HEK293 (cell line): ENCODE results near the gene KIF27.

Experiments used
- CTCF ChIA-PET: fragments of 350-600 bp; formaldehyde crosslinking; extraction: SDS; loops from one replicate; lab custom pipeline; 2021; ENCODE audit warnings: antibody characterized with exemption; lab: Yijun Ruan, JAX
- POLR2A ChIA-PET: fragments of 300-600 bp; formaldehyde crosslinking; extraction: SDS; loops from one replicate; lab custom pipeline; 2020; ENCODE audit warnings: antibody characterized with exemption, inconsistent platforms; lab: Yijun Ruan, JAX
- H3K27ac ChIP-seq: fragments of 200-500 bp; sonication (Bioruptor generic); 2 replicates; pipeline ENCODE4 v1.5.1; 2014; ENCODE audit warnings: low read depth, low read length, control low read depth, inconsistent platforms; ENCODE audit errors: extremely low read depth
- H3K36me3 ChIP-seq, 2 experiments: fragments of 200-500 bp in 1 of 2; sonication (Bioruptor generic) in 1 of 2; 1 replicate in 1 of 2; 2 replicates in 1 of 2; pipeline ENCODE4 v1.5.1; 2014 to 2017; ENCODE audit warnings: inconsistent platforms in 2 of 2, low read length in 2 of 2; ENCODE audit not compliant: control insufficient read depth in 2 of 2, insufficient read depth in 1 of 2
- H3K4me1 ChIP-seq: fragments of 200-500 bp; sonication (Bioruptor generic); 2 replicates; pipeline ENCODE4 v1.5.1; 2014; ENCODE audit warnings: mild to moderate bottlenecking, low read length, inconsistent platforms; ENCODE audit not compliant: control insufficient read depth, insufficient read depth
- H3K4me3 ChIP-seq: 2 replicates; pipeline ENCODE4 v1.5.1; 2011; ENCODE audit warnings: low read depth, mild to moderate bottlenecking, control low read depth, low read length, moderate library complexity
- H3K9me3 ChIP-seq: fragments of 200-500 bp; sonication (Bioruptor generic); 2 replicates; pipeline ENCODE4 v1.5.1; 2014; ENCODE audit warnings: low read depth, low read length, inconsistent platforms; ENCODE audit not compliant: control insufficient read depth, insufficient read depth
- EGR2 ChIP-seq: fragments of 450-650 bp; formaldehyde crosslinking; IDR thresholded peaks from 2 replicates; pipeline ENCODE4 v1.5.1; 2016; ENCODE audit warnings: low read depth, missing biosample characterization, missing genetic modification characterization
- SP7 ChIP-seq: fragments of 450-650 bp; formaldehyde crosslinking; IDR thresholded peaks from 2 replicates; pipeline ENCODE4 v1.5.1; 2016; ENCODE audit warnings: missing biosample characterization, missing genetic modification characterization
- ZBTB7A ChIP-seq: fragments of 450-650 bp; formaldehyde crosslinking; IDR thresholded peaks from 2 replicates; pipeline ENCODE4 v1.5.1; 2016; ENCODE audit warnings: low read depth, missing biosample characterization, missing genetic modification characterization
- ZNF140 ChIP-seq: fragments of 450-650 bp; formaldehyde crosslinking; IDR thresholded peaks from 2 replicates; pipeline ENCODE4 v1.5.1; 2016; ENCODE audit warnings: missing biosample characterization, missing genetic modification characterization
- ZNF169 ChIP-seq: fragments of 450-650 bp; formaldehyde crosslinking; IDR thresholded peaks from 2 replicates; pipeline ENCODE4 v1.5.1; 2016; ENCODE audit warnings: missing biosample characterization, missing genetic modification characterization
- ZNF19 ChIP-seq: fragments of 450-650 bp; formaldehyde crosslinking; IDR thresholded peaks from 2 replicates; pipeline ENCODE4; 2016; ENCODE audit warnings: missing biosample characterization, missing genetic modification characterization, low read depth
- ZNF248 ChIP-seq: fragments of 450-650 bp; formaldehyde crosslinking; IDR thresholded peaks from 2 replicates; pipeline ENCODE4 v1.5.1; 2017; ENCODE audit warnings: missing biosample characterization, missing genetic modification characterization
- ZNF510 ChIP-seq: fragments of 450-650 bp; formaldehyde crosslinking; IDR thresholded peaks from 2 replicates; pipeline ENCODE4 v1.5.1; 2018; ENCODE audit warnings: mild to moderate bottlenecking, missing genetic modification characterization, missing biosample characterization; ENCODE audit not compliant: insufficient replicate concordance
- ZNF530 ChIP-seq: fragments of 450-650 bp; formaldehyde crosslinking; IDR thresholded peaks from 2 replicates; pipeline ENCODE4 v1.5.1; 2016; ENCODE audit warnings: low read depth, missing biosample characterization, missing genetic modification characterization
- ZNF624 ChIP-seq: fragments of 450-650 bp; formaldehyde crosslinking; IDR thresholded peaks from 2 replicates; pipeline ENCODE4 v1.5.1; 2017; ENCODE audit warnings: missing biosample characterization, missing genetic modification characterization
- ZNF670 ChIP-seq: fragments of 450-650 bp; formaldehyde crosslinking; IDR thresholded peaks from 2 replicates; pipeline ENCODE4 v1.5.1; 2016; ENCODE audit warnings: missing biosample characterization, missing genetic modification characterization, low read depth
- TF ChIP-seq, protein P1 (sequence below): fragments of 450-650 bp; formaldehyde crosslinking; IDR thresholded peaks from 2 replicates; pipeline ENCODE4 v1.5.1; 2017; ENCODE audit warnings: missing biosample characterization, missing genetic modification characterization
- TF ChIP-seq, protein P2 (sequence below): fragments of 450-650 bp; formaldehyde crosslinking; IDR thresholded peaks from 2 replicates; pipeline ENCODE4 v1.5.0; 2017; ENCODE audit warnings: missing biosample characterization, missing genetic modification characterization, borderline replicate concordance
- TF ChIP-seq, protein P3 (sequence below): fragments of 450-650 bp; formaldehyde crosslinking; IDR thresholded peaks from 2 replicates; pipeline ENCODE4 v1.5.1; 2017; ENCODE audit warnings: missing biosample characterization, missing genetic modification characterization
- TF ChIP-seq, protein P4 (sequence below): fragments of 450-650 bp; formaldehyde crosslinking; IDR thresholded peaks from 2 replicates; pipeline ENCODE4 v1.5.1; 2016; ENCODE audit warnings: missing biosample characterization, missing genetic modification characterization

KIF27 gene

DNA sequence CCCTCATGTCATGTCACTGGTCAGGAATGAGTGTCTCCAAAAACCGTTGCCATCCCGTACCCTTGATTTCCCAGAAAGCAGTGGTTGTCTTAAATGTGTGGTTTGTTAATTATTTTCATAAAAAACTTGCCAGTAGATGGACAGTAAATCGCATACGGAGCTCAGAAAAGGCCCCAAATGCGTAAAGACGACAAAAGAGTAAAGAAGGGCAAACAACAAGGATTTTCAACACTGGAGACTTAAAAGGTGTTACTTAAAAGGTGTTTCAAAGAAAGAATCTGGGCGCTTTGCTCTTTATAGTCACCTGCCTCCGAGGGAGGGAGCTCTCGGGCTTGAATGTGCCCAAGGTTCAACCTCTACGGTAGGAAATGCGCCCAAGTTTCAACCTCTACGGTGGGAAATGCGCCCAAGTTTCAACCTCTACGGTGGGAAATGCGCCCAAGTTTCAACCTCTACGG lies 734 bp downstream of the KIF27 start:
- H3K9me3 ChIP-seq, result no peaks in the 10 kb centered on the region
- TF ChIP-seq ZNF510 (tag by site-specific recombination) (no peak), EGR2 (tag by site-specific recombination) (no peak), ZNF248 (no peak), ZNF624 (no peak), ZNF530 (no peak), ZBTB7A (tag by site-specific recombination) (no peak), ZNF670 (no peak)
- TF ChIP-seq, protein P1, sequence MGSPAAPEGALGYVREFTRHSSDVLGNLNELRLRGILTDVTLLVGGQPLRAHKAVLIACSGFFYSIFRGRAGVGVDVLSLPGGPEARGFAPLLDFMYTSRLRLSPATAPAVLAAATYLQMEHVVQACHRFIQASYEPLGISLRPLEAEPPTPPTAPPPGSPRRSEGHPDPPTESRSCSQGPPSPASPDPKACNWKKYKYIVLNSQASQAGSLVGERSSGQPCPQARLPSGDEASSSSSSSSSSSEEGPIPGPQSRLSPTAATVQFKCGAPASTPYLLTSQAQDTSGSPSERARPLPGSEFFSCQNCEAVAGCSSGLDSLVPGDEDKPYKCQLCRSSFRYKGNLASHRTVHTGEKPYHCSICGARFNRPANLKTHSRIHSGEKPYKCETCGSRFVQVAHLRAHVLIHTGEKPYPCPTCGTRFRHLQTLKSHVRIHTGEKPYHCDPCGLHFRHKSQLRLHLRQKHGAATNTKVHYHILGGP (tag by site-specific recombination), result no peak
- TF ChIP-seq, protein P2, sequence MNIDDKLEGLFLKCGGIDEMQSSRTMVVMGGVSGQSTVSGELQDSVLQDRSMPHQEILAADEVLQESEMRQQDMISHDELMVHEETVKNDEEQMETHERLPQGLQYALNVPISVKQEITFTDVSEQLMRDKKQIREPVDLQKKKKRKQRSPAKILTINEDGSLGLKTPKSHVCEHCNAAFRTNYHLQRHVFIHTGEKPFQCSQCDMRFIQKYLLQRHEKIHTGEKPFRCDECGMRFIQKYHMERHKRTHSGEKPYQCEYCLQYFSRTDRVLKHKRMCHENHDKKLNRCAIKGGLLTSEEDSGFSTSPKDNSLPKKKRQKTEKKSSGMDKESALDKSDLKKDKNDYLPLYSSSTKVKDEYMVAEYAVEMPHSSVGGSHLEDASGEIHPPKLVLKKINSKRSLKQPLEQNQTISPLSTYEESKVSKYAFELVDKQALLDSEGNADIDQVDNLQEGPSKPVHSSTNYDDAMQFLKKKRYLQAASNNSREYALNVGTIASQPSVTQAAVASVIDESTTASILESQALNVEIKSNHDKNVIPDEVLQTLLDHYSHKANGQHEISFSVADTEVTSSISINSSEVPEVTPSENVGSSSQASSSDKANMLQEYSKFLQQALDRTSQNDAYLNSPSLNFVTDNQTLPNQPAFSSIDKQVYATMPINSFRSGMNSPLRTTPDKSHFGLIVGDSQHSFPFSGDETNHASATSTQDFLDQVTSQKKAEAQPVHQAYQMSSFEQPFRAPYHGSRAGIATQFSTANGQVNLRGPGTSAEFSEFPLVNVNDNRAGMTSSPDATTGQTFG (tag by site-specific recombination), result no peak
- TF ChIP-seq, protein P3, sequence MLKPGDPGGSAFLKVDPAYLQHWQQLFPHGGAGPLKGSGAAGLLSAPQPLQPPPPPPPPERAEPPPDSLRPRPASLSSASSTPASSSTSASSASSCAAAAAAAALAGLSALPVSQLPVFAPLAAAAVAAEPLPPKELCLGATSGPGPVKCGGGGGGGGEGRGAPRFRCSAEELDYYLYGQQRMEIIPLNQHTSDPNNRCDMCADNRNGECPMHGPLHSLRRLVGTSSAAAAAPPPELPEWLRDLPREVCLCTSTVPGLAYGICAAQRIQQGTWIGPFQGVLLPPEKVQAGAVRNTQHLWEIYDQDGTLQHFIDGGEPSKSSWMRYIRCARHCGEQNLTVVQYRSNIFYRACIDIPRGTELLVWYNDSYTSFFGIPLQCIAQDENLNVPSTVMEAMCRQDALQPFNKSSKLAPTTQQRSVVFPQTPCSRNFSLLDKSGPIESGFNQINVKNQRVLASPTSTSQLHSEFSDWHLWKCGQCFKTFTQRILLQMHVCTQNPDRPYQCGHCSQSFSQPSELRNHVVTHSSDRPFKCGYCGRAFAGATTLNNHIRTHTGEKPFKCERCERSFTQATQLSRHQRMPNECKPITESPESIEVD, result no peak

DNA sequence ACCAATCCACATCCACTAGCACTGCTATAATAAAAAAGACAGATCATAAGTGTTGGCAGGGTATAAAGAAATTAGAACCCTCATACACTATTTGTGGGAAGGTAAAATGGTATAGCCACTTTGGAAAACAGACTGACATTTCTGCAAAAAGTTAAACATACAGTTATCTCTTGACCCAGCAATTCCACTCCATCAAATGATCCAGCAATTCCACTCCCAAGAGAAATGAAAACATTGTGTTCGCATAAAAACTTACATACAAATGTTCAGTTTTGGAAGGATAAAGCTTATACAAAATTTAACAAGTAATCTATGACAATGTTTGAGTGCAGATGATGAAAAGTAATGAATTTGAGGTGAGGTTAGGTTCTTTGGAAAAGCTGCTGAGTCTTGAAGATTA lies 2.1 kb downstream of the KIF27 start:
- Histone ChIP-seq H3K27ac (no peak overlapping the region), H3K4me1 (peaks cover 2% of the 10 kb centered on the region; the same call in 1 of the 2 replicates), H3K36me3 (peaks cover 0 to 5% of the 10 kb centered on the region in 2 experiments; a peak in 2 of 3 replicates), H3K9me3 (no peaks in the 10 kb centered on the region), H3K4me3 (no peak overlapping the region)
- POLR2A ChIA-PET, result interaction anchor here (0.7 kb wide), 1 partner anchor 287 kb away, joined by 3 read pairs; no protein-coding TSS in a partner anchor
- TF ChIP-seq ZNF169 (tag by site-specific recombination), result no peak
- TF ChIP-seq, protein P4, sequence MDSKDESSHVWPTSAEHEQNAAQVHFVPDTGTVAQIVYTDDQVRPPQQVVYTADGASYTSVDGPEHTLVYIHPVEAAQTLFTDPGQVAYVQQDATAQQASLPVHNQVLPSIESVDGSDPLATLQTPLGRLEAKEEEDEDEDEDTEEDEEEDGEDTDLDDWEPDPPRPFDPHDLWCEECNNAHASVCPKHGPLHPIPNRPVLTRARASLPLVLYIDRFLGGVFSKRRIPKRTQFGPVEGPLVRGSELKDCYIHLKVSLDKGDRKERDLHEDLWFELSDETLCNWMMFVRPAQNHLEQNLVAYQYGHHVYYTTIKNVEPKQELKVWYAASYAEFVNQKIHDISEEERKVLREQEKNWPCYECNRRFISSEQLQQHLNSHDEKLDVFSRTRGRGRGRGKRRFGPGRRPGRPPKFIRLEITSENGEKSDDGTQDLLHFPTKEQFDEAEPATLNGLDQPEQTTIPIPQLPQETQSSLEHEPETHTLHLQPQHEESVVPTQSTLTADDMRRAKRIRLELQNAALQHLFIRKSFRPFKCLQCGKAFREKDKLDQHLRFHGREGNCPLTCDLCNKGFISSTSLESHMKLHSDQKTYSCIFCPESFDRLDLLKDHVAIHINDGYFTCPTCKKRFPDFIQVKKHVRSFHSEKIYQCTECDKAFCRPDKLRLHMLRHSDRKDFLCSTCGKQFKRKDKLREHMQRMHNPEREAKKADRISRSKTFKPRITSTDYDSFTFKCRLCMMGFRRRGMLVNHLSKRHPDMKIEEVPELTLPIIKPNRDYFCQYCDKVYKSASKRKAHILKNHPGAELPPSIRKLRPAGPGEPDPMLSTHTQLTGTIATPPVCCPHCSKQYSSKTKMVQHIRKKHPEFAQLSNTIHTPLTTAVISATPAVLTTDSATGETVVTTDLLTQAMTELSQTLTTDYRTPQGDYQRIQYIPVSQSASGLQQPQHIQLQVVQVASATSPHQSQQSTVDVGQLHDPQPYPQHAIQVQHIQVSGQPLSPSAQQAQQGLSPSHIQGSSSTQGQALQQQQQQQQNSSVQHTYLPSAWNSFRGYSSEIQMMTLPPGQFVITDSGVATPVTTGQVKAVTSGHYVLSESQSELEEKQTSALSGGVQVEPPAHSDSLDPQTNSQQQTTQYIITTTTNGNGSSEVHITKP (tag by site-specific recombination), result 0 out of 2 replicates have a peak, but pooled peaks have one; percentile 21
- no peak for TF ChIP-seq SP7 (tag by site-specific recombination)
- TF ChIP-seq ZNF140 (tag by site-specific recombination), result peak; percentile 100
- no peak for TF ChIP-seq ZNF19 (tag by site-specific recombination)
- CTCF ChIA-PET, result interaction anchor here (0.7 kb wide), 1 partner anchor 11 kb away, joined by 5 read pairs; no protein-coding TSS in a partner anchor

More for the DNA sequence above, 734 bp downstream of the KIF27 start:
- H3K27ac ChIP-seq, result peak overlapping the region; percentile 79
- H3K4me1 ChIP-seq, result peaks cover 2% of the 10 kb centered on the region; the same call in 1 of the 2 replicates
- CTCF ChIA-PET, result interaction anchor here (0.6 to 2.1 kb wide), 10 partner anchors 10 to 340 kb away, joined by 3 to 8 read pairs (median 3); no protein-coding TSS in a partner anchor
- peak overlapping the region; percentile 50 for H3K4me3 ChIP-seq
- H3K36me3 ChIP-seq, result peaks cover 0 to 5% of the 10 kb centered on the region in 2 experiments; a peak in 2 of 3 replicates
- POLR2A ChIA-PET, result interaction anchor here (0.6 to 1.2 kb wide), 4 partner anchors 8 to 208 kb away, joined by 3 to 4 read pairs (median 3); no protein-coding TSS in a partner anchor
